Central memory CD8-positive, alpha-beta T cell (primary cell): ENCODE results near the gene KIF4A.

Experiments
- ATAC-seq: fragments of 150-1000 bp; cut with Tn5 transposase; replicated peaks from 2 replicates; pipeline ENCODE4 v1.10.0; 2022; ENCODE audit warnings: mild to moderate bottlenecking, moderate FRiP score, moderate number of reproducible peaks; ENCODE audit not compliant: poor library complexity, severe bottlenecking; ENCODE audit errors: extremely low read depth
- DNase-seq, 2 donors: peaks; one replicate each; pipeline ENCODE4 v3.0.0; 2021; ENCODE audit warnings: low spot score in 2 of 2
- H3K27ac Mint-ChIP-seq: one replicate; pipeline ENCODE4 v1.8.0; 2022; ENCODE audit warnings: low read depth, mild to moderate bottlenecking, moderate library complexity, mixed read lengths
- H3K27me3 Mint-ChIP-seq: one replicate; pipeline ENCODE4 v1.8.0; 2022; ENCODE audit warnings: mixed read lengths
- H3K36me3 Mint-ChIP-seq: one replicate; pipeline ENCODE4 v1.8.0; 2022; ENCODE audit warnings: mild to moderate bottlenecking, moderate library complexity, mixed read lengths; ENCODE audit not compliant: insufficient read depth
- H3K4me1 Mint-ChIP-seq: one replicate; pipeline ENCODE4 v1.8.0; 2022; ENCODE audit warnings: mixed read lengths
- H3K4me3 Mint-ChIP-seq: one replicate; pipeline ENCODE4 v1.8.0; 2022; ENCODE audit warnings: mild to moderate bottlenecking, moderate library complexity, mixed read lengths
- H3K9me3 Mint-ChIP-seq: one replicate; pipeline ENCODE4 v1.8.0; 2022; ENCODE audit warnings: mixed read lengths

Gene KIF4A

DNA sequence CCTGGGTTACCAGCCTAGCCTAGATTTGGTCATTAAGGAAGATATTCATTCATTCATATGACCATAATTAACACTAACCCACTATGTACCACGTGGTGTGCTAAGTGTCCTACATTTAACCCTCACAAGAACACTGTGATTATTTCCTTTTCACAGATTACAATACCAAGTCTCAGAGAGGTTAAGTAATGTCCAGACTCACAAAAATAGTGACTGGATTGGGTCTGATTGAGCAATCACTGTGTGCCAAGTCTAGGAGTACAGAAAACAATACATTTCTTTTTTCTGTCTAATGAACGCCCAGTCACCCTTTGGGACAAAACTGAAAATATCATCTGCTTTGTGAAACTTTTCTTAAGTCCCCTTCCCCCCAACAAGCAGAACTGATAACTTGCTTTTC lies 147.1 kb downstream of the KIF4A start:
- Mint-ChIP-seq H3K36me3 (peaks cover 5% of the 10 kb centered on the region), H3K4me3 (no peak overlapping the region), H3K27me3 (peaks cover 20% of the 10 kb centered on the region), H3K9me3 (no peaks in the 10 kb centered on the region), H3K4me1 (peaks cover 14% of the 10 kb centered on the region), H3K27ac (peak overlapping the region; percentile 62)
- DNase-seq (no peak), ATAC-seq (no peak)

GRCh38 chrX:70437921-70438665 lies 148.2 kb downstream of the KIF4A start:
- Mint-ChIP-seq H3K9me3 (no peaks in the 10 kb centered on the region), H3K27me3 (peaks cover 28% of the 10 kb centered on the region), H3K4me1 (peaks cover 14% of the 10 kb centered on the region), H3K4me3 (no peak overlapping the region), H3K36me3 (peaks cover 5% of the 10 kb centered on the region), H3K27ac (peak overlapping the region; percentile 62)
- DNase-seq (no peak), ATAC-seq (no peak)

DNA sequence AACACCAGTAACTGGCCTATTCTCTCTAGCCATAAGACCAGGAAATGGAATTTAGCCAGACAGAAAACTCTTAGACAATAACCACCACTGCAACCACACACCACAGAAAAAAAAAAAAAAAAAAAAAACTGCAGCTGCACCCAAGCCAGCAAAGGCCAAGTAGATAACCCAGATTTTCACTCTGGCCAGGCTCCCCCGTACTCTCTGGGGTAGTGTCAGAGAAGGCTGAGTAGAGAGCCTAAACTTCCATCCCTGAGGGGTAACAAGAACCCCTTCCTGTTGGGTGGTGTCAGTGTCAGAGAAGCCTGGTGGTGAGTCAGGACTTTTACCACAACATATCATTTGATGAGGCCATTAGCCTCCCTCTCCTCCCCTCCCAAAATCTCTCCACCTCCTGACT lies 149.1 kb downstream of the KIF4A start:
- H3K4me1 Mint-ChIP-seq = peaks cover 14% of the 10 kb centered on the region
- H3K27me3 Mint-ChIP-seq = peaks cover 28% of the 10 kb centered on the region
- H3K27ac Mint-ChIP-seq = peak overlapping the region; percentile 62
- ATAC-seq (no peak), DNase-seq (no peak)
- H3K36me3 Mint-ChIP-seq = peaks cover under 1% of the 10 kb centered on the region
- no peak overlapping the region for H3K4me3 Mint-ChIP-seq
- H3K9me3 Mint-ChIP-seq = no peaks in the 10 kb centered on the region

DNA sequence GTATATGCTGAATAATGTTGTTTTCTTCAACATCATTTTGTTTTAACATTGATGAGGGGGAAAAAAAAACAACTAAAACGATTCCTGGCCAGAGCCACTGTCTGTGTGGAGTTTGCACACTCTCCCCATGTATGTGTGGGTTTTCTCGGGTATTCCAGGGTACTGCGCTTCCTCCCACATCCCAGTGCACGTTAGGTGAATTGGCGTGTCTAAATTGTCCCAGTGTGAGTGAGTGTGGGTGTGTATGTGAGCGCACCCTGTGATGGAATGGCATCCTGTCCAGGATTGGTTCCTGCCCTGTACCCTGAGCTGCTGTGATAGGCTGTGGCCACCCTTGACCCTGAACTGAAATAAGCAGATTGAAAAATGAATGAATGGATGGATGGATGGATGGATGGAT lies 152.3 kb downstream of the KIF4A start:
- H3K9me3 Mint-ChIP-seq = no peaks in the 10 kb centered on the region
- peaks cover 8% of the 10 kb centered on the region for H3K4me1 Mint-ChIP-seq
- no peak overlapping the region for H3K27ac Mint-ChIP-seq
- no peak for ATAC-seq
- H3K36me3 Mint-ChIP-seq = no peaks in the 10 kb centered on the region
- H3K4me3 Mint-ChIP-seq = no peak overlapping the region
- H3K27me3 Mint-ChIP-seq = peaks cover 35% of the 10 kb centered on the region
- no peak for DNase-seq

DNA sequence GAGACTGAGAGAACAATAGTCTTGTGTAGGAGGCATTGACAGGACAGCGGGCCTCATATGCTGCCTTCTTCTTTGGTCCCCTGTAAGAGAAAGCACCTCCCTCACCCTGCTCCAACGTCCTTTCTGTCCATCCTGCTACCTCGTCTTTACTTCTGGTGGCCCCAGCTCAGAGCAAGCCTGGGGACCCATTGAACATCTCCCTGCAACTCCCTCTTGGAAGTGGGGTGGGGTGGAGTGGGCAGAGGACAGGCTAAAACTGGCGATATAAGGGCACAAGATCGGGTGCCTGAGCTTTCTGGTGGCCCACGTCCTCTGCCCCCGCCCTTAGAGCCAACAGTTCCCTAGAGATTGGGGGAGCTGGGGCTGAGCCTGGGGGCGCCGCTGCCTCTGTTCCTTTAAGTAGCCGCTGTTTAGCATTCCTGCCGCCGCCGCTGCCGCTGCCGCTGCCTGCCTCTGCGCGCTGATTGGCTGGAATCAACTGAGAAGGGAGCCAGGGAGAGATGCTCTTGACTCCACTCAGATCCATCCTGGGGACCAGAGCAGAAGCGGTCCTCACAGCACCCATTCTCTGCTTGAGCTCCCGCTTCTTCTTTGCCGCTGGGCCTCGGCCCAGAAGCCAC lies 154.5 kb downstream of the KIF4A start, which contains the start of gene DLG3:
DLG3 (plus strand) TSS at position 510 of the 620 bp plus-strand sequence. CDS start 367 bp downstream, outside the sequence.
- Mint-ChIP-seq H3K27ac (no peak within 1 kb of the TSS), H3K4me1 (no peaks in the 10 kb centered on the region), H3K36me3 (no peaks in the 10 kb centered on the region), H3K9me3 (no peaks in the 10 kb centered on the region), H3K4me3 (peak within 1 kb of the TSS; percentile 53), H3K27me3 (peaks cover 35% of the 10 kb centered on the region)
- no peak for DNase-seq
- peak; percentile 32 for ATAC-seq

GRCh38 chrX:70444946-70445656 lies 155.2 kb downstream of the KIF4A start:
- no peaks in the 10 kb centered on the region for H3K4me1 Mint-ChIP-seq
- no peaks in the 10 kb centered on the region for H3K9me3 Mint-ChIP-seq
- peak; percentile 49 for ATAC-seq
- peaks cover 35% of the 10 kb centered on the region for H3K27me3 Mint-ChIP-seq
- peak overlapping the region; percentile 53 for H3K4me3 Mint-ChIP-seq
- no peak overlapping the region for H3K27ac Mint-ChIP-seq
- H3K36me3 Mint-ChIP-seq = no peaks in the 10 kb centered on the region
- DNase-seq = no peak

DNA sequence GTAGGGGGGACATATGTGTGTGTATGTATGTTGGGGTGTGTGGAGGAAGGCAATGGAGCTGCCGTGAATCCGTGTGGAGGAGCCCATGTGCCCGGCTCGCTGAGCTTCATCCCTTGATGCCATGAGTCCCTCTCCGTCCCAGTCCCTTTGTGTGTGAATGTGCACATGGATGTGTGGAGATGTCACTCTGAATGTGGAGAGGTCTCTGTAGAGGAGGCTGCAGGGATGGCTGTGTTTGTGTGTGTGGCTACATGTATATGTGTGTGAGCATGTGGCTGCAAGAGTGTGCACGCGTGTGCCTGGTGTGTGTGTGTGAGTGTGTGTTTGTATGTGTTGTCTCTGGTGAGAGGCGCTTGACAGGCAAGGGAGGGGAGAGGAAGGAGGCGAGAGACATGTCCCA lies 156.0 kb downstream of the KIF4A start:
- H3K36me3 Mint-ChIP-seq = no peaks in the 10 kb centered on the region
- no peak for DNase-seq

DNA sequence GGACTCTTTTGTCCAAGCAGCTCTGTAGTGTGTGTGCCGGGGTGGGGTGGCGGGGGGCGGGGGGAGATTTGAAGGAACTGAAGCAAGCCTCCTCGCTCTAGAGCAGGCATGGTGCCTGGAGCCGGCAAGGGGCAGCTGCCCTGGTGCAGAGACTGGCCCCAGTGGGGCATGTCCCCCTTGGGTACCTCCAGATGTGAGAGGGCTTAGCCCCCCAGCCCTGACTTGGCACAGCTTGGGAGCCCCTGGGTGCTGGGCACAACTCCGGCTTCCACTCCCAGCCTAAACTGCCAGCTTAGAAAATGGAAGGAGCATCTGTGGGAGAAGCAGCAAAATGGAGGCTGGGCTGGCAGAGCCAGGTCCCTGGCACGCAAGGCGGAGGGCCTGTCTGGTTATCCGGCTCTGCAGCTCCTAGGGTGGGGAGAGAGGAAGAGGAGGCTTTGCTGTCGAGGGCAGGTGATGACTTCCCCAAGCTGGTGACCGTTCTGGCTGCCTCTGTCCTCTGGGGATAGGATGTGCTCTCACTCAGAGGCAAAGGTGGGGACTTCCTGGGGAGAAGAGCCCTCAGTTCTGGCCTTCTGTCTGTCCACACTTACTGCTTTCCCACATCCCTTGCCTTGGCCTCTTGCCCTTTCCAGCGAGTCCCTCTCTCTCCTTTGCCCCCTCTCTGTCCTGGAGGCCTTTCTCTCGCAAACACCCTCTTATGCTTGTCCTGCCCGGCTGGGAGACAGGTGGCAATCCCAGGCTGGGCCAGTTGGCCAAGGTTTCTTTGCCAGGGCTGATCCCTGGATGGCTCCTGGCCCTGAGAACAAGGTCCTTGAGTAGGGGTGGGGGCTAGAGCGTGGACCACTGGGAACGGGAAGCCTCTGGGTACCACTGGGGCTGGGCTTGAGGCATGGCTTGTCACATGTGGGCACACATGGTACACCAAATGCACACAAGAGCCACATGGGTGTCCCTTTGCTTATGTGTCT lies 156.8 kb downstream of the KIF4A start:
- Mint-ChIP-seq H3K4me3 (no peak overlapping the region), H3K9me3 (no peaks in the 10 kb centered on the region), H3K4me1 (no peaks in the 10 kb centered on the region), H3K27ac (no peak overlapping the region), H3K36me3 (no peaks in the 10 kb centered on the region), H3K27me3 (peaks cover 19% of the 10 kb centered on the region)
- no peak for DNase-seq
- ATAC-seq = no peak

More for the DNA sequence above, 156.0 kb downstream of the KIF4A start:
- Mint-ChIP-seq H3K9me3 (no peaks in the 10 kb centered on the region), H3K4me3 (peak overlapping the region; percentile 38), H3K4me1 (no peaks in the 10 kb centered on the region), H3K27me3 (peaks cover 26% of the 10 kb centered on the region), H3K27ac (no peak overlapping the region)
- no peak for ATAC-seq

DNA sequence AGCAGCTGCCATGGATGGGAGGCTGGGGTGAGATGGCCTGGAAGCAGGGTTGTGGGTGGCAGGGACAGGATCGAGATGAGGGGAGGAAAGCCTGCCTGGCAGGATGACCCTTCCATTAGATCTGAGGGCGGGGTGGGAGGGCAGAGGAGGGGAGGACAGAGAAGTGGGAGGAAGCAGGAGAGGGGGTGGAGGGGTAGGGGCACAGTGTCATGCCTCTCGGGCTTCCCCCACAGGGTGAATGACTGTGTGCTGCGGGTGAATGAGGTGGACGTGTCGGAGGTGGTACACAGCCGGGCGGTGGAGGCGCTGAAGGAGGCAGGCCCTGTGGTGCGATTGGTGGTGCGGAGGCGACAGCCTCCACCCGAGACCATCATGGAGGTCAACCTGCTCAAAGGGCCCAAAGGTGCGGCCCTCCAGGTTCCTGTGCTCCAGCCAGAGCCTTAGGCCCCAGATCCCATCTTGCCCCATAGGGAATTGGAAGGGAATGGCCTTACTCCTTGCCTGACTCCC lies 159.6 kb downstream of the KIF4A start:
- H3K27me3 Mint-ChIP-seq = peaks cover 7% of the 10 kb centered on the region
- DNase-seq (no peak), ATAC-seq (no peak)
- H3K9me3 Mint-ChIP-seq = no peaks in the 10 kb centered on the region
- no peak overlapping the region for H3K27ac Mint-ChIP-seq
- H3K4me3 Mint-ChIP-seq = no peak overlapping the region
- H3K36me3 Mint-ChIP-seq = peaks cover 1% of the 10 kb centered on the region
- peaks cover 27% of the 10 kb centered on the region for H3K4me1 Mint-ChIP-seq

- Mint-ChIP-seq H3K27ac (peak overlapping the region; percentile 90), H3K36me3 (peaks cover 8% of the 10 kb centered on the region), H3K4me3 (peak overlapping the region; percentile 84), H3K4me1 (peaks cover 48% of the 10 kb centered on the region), H3K27me3 (no peaks in the 10 kb centered on the region), H3K9me3 (no peaks in the 10 kb centered on the region)
- ATAC-seq (peak; percentile 43), DNase-seq (peak; percentile 27 to 43)
Observed at GRCh38 chrX:70452143-70452733, 162.3 kb downstream of the KIF4A start.

DNA sequence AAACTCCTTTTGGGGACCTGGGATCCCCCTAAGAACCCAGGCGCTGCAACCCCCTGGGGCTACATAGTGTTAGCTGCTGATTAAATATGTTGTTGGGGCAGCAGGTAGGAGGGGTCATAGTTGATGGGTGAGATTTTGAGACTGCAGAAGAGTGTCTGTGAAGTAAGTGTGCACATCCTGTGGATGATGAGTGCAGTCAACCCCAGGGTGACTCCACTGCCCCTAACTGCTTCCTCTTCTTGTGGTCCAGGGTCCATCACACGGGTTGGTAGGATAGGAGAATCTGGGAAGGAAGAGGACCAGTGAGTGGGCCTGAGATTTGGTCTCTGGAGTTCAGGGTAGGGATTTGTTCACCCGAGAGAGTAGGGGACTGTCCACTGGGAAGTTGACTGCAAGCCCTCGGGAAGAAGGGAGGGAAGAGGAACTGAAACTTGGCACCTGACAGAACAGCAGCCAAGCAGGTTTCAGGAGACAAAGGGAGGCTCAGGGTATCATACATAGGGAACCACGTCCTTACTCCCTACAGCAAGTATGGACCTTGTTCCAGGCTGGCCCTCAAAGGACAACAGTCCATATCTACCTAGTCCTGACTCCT lies 163.2 kb downstream of the KIF4A start:
- Mint-ChIP-seq H3K4me1 (peaks cover 49% of the 10 kb centered on the region), H3K9me3 (no peaks in the 10 kb centered on the region), H3K36me3 (peaks cover 8% of the 10 kb centered on the region), H3K27ac (peak overlapping the region; percentile 90), H3K4me3 (peak overlapping the region; percentile 86), H3K27me3 (no peaks in the 10 kb centered on the region)
- no peak for DNase-seq
- no peak for ATAC-seq
